GM12873 (cell line): Measurements from ENCODE around the gene ANO6.

Source experiments
- CTCF ChIP-seq: IDR thresholded peaks from 2 replicates; pipeline ENCODE4 v1.5.1; 2012; ENCODE audit warnings: low read depth, mild to moderate bottlenecking, moderate library complexity, low read length, control low read depth; ENCODE audit not compliant: insufficient read depth; ENCODE audit errors: missing control alignments

Gene ANO6

GRCh38 chr12:45348311-45348710 lies 132.4 kb downstream of the ANO6 start:
- TF ChIP-seq CTCF: no peak

- TF ChIP-seq CTCF: no peak
Measured at GRCh38 chr12:45348986-45349385, 133.1 kb downstream of the ANO6 start.

- TF ChIP-seq CTCF: no peak
Measured at GRCh38 chr12:45349916-45350315, 134.0 kb downstream of the ANO6 start.

GRCh38 chr12:45350861-45351260 lies 135.0 kb downstream of the ANO6 start:
- no peak for TF ChIP-seq CTCF

- no peak for TF ChIP-seq CTCF
Measured at GRCh38 chr12:45351921-45352670, 136.2 kb downstream of the ANO6 start.

- no peak for TF ChIP-seq CTCF
Measured at GRCh38 chr12:45353944-45354343, 138.0 kb downstream of the ANO6 start.

- TF ChIP-seq CTCF: no peak
Measured at GRCh38 chr12:45354399-45354798, 138.5 kb downstream of the ANO6 start.
